GM19397 (cell line): ENCODE measurements around the gene NCAPG.
"Not testable (repeated sequence)": the region's sequence is repeated elsewhere in the genome, so short reads cannot be mapped to it uniquely, and the experiment has no call there.

Experiments
- ATAC-seq: cut with Tn5 transposase; IDR thresholded peaks from one replicate; pipeline ENCODE4 v1.9.1; 2021; ENCODE audit warnings: mild to moderate bottlenecking, moderate library complexity; ENCODE audit not compliant: unreplicated experiment

The NCAPG gene

GRCh38 chr4:17787315-17787714, 23.5 kb upstream of the NCAPG start:
- no peak for ATAC-seq

- no peak for ATAC-seq
Measured at GRCh38 chr4:17788956-17789355, 21.8 kb upstream of the NCAPG start.

- no peak for ATAC-seq
Measured at GRCh38 chr4:17794730-17795129, 16.0 kb upstream of the NCAPG start.

GRCh38 chr4:17797808-17798207, 13.0 kb upstream of the NCAPG start:
- ATAC-seq = no peak

- ATAC-seq = no peak
Measured at GRCh38 chr4:17805580-17806155, 5.1 kb upstream of the NCAPG start.

GRCh38 chr4:17807446-17807845, 3.3 kb upstream of the NCAPG start:
- ATAC-seq = no peak

GRCh38 chr4:17809667-17810066, 1.1 kb upstream of the NCAPG start:
- no peak for ATAC-seq

DNA sequence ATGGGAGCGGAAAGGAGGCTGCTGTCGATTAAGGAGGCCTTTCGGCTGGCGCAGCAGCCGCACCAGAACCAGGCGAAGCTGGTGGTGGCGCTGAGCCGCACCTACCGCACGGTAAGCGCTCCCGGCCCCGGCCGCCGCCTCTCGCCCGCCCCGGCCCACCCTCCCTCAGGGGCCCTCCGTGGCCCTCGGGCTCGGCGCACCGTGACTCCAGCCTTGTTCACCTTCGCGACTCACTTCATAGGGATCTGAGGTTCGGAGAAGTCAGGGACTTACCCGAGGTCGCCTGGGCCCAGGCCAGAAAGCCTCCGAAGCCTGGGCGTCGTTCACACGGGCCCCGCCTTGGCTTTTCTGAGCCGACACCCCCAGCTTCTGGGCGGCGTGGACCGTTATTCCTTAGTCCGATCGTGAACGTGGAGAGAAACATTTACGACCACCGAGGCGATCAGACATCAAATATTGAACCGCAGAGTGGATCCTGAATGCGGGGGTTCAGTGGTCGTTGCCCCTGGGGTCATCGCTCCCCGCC, 362 bp downstream of the NCAPG start:
- peak; percentile 32 for ATAC-seq

DNA sequence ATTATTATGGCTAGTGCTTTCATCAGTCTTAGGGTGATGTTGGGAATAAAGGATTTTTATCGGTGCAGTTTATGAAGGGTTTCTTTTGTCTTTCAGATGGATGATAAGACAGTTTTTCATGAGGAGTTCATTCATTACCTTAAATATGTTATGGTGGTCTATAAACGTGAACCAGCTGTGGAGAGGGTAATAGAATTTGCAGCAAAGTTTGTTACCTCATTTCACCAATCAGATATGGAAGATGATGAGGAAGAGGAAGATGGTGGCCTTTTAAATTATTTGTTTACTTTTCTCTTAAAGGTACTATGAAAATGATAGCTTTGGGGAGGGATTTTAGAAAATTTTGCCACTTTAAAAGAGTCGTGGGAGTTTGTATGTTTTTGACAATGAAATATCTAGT, 1.3 kb downstream of the NCAPG start:
- ATAC-seq = no peak

DNA sequence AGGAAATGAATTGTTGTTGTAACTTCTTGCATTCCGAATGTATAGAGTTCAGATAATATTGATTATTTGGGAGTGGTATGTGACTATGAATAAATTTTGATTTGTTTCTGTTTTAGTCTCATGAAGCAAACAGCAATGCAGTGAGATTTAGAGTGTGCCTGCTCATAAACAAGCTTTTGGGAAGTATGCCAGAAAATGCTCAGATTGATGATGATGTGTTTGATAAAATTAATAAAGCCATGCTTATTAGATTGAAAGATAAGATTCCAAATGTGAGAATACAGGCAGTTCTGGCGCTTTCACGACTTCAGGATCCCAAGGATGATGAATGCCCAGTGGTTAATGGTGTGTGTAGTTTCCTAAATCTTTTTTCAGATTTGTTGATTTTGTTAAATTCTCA, 2.0 kb downstream of the NCAPG start:
- ATAC-seq = no peak

GRCh38 chr4:17814140-17814539, 3.4 kb downstream of the NCAPG start:
- no peak for ATAC-seq

GRCh38 chr4:17816142-17816541, 5.4 kb downstream of the NCAPG start:
- no peak for ATAC-seq

DNA sequence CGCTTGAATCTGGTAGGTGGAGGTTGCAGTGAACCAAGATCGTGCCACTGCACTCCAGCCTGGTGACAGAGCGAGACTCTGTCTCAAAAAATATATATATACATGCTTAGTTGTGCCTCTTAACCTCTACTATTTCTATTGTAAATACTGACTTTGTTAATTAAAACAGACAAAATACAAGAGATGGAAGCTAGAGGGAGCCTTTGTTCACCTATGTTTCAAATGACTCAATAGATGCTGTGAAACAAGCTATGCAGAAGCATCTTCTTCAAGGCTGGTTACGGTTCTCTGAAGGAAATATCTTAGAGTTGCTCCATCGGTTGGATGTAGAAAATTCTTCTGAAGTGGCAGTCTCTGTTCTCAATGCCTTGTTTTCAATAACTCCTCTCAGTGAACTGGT, 6.2 kb downstream of the NCAPG start:
- ATAC-seq = peak; percentile 67

DNA sequence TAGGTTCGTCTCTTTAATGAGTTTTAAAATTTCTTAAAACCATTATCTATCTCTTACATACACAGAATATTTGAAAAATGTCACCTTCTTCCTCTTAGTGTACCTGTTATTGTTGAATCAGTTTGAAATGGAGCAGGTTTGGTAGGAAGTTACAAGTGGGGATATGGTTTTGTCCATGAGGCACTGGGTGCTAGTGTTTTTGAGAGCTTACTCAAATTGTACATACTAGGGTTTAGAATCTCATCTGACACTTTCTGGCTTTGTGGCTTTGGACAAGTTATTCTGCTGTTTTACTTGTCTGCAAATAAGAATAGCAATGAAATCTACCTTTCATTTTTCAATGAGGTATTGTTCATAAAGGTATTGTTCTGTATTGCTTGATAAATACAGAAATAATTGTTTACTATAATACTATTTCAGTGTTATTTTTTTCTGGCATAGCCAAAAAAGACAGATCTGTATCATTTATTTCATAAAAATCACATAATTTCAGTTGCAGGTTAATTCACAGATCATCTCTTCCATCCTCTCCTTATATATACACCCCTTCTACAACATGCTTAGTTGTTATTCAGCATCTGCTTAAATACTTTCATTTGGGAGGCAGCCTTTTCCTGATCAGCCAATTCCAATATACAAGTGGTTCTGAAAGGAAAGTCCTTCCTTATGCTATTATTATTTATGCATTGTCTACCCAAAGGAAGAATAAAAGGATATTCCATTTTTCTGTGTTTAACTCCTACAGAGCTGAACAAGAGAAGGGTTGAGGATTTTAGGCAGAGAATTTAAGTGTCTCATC, 13.3 kb downstream of the NCAPG start:
- no peak for ATAC-seq

DNA sequence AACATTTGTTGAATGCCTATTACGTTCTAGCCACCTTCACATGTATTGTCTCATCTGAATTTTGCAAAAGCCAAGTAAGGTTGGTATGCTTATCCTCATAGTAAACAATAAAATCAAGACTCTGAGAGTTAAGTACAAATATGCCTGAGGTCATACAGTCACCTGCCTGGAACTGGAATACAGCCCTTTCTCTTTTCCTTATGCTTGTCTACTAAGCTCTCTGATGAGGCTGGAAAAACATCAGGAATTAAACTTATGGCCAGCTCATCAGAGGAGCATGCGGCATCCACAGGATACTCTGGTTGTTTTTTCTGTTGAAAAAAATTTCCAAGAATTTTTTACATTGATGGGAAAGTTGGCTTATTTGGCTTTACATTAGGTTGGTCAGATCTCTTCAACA, 35.5 kb downstream of the NCAPG start:
- ATAC-seq = no peak

- not testable (repeated sequence) for ATAC-seq
Measured at GRCh38 chr4:17850295-17850694, 39.5 kb downstream of the NCAPG start.

DNA sequence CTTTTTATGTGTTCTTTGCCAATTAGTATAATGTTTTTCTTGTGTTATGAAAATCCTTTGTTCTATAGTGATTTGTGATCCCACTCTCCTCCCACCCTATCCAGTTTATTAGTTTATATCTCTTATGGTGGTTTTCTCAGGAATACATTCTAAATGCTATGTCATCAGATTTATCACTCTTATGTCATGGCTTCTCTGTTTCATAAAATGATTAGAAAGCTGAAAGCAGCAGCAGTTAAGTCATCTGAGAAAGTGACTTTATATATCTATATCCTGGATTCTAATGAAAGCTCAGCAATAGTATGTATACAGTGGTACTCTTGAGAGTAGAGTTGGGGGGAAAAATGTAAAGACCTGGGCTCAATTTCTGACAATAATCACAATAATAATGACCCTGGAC, 41.2 kb downstream of the NCAPG start:
- no peak for ATAC-seq

DNA sequence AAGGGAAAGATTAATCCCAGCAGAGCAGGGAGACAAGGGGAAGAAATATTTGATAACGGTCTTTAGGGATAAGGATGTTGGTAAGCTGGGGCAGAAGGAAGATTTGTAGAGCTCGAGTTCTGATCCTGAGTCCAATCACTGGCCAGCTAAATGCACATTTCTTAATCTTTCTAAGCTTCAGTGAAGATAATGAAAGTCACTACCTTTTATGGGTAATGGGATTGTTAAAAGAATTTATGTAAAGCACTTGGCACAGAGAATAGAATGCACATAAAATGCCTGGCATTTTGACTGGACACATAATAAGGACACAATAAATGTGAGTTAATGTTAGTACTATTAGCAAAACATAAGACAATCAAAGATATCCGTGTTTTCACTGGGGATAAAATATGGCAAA, 43.3 kb downstream of the NCAPG start:
- no peak for ATAC-seq

GRCh38 chr4:17859793-17860406, 49.1 kb downstream of the NCAPG start:
- ATAC-seq = no peak

DNA sequence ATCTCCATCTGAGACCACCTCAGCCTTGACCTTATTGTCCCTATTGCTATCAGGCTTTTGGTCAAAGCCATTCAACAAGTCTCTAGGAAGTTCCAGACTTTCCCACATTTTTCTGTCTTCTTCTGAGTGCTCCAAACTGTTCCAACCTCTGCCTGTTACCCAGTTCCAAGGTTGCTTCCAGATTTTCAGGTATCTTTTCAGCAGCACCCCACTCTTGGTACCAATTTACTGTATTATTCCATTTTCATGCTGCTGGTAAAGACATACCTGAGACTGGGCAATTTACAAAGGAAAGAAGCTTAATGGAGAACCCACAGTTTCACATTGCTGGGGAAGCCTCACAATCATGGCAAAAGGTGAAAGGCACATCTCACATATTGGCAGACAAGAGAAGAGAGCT, 51.1 kb downstream of the NCAPG start:
- ATAC-seq = not testable (repeated sequence)

- no peak for ATAC-seq
Measured at GRCh38 chr4:17865866-17866363, 55.1 kb downstream of the NCAPG start.

GRCh38 chr4:17866810-17867209, 56.0 kb downstream of the NCAPG start:
- ATAC-seq = no peak
